GM19193 (cell line): Measurements from ENCODE around the gene OR52K2.

Experiments used
- POLR2A ChIP-seq: IDR thresholded peaks from 4 replicates; pipeline ENCODE4 v1.6.1; 2011; ENCODE audit not compliant: insufficient read depth, insufficient read length; ENCODE audit errors: extremely low read depth

Gene OR52K2

GRCh38 chr11:4448995-4449394 is at the start of gene OR52K2:
Gene OR52K2 (plus strand): TSS chr11:4449295. CDS start chr11:4449340, 45 bp downstream.
- no peak for TF ChIP-seq POLR2A

GRCh38 chr11:4416306-4416705 is 32.8 kb upstream of the OR52K2 start:
- TF ChIP-seq POLR2A = no peak

GRCh38 chr11:4416816-4417215 is 32.3 kb upstream of the OR52K2 start:
- no peak for TF ChIP-seq POLR2A

DNA sequence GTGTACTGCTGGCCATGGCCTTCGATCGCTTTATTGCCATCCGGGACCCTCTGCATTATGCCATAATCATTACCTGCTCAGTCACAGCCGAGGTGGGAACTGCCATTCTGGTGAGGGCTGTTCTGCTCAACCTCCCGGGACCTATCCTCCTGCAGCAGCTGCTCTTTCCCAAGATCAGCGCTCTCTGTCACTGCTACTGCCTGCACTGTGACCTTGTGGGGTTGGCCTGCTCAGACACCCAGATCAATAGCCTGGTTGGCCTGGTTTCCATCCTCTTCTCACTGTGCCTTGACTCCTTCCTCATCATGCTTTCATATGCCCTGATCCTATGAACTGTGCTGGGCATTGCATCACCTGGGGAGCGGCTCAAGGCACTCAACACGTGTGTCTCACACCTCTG is 30.7 kb upstream of the OR52K2 start:
- no peak for TF ChIP-seq POLR2A

DNA sequence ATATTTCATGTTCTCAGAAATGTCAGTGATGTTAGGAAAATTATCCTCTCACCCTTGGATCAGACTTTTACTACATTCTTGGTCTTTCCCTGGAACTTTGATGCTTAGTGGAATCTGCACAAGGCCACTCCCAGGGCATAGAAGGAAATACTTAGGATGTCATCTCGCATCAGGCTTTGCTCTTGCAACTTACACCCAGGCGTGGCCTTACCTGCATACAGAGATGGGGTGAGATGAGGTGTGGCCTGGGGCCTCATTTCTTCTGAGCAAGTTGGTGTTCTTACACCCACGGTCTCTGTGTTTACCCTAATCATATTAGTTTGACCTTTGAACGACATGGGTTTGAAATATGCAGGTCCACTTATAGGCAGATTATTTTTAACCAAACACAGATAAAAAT is 19.0 kb upstream of the OR52K2 start:
- TF ChIP-seq POLR2A = no peak

GRCh38 chr11:4433856-4434255 is 15.2 kb upstream of the OR52K2 start:
- TF ChIP-seq POLR2A = no peak

DNA sequence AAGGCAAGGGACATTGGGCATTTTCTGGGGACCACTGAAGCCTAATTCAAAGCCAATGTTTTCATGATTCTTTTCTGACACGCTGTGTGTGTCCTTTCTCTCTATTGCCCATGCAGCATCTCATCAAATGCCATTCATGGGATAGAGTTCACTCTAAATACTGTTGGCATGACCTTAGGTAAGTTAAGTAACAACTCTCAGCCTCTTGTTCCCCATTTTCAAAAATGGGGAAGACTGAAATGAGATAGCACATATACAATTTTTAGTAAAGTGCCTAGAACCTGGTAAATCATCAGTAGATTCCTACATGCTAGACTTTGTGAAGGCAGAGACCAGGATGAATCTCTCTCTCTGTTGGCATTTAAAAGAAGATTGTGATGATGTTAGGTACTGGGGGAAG is 12.7 kb upstream of the OR52K2 start:
- no peak for TF ChIP-seq POLR2A

GRCh38 chr11:4441515-4441914 is 7.6 kb upstream of the OR52K2 start:
- TF ChIP-seq POLR2A = no peak

DNA sequence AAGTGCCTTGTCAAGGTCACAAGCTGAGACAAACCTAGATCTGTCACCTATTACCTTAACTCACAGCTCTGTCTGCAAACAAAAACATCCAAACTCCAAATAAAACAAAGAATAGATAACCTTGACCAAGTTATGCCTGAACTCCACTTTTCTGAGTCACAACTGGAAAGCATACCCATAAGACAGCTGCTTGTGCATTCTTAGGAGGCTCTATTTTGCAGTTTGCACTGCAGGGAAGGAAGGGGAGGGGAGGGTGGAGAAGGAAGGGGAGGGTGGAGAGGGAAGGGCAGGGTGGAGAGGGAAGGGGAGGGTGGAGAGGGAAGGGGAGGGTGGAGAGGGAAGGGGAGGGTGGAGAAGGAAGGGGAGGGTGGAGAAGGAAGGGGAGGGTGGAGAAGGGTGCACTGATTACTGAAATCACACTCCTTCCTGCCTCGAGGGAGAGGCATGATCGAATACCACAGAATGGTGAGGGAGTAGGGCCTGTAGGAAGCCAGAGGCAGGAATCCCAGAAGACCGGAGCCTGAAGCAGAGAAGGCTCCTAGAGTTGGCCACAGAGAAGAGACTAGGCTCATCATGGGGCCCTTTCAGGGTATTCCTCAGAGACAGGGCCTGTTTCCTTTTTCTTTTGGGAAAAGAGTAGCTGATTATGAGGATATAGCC is 5.7 kb upstream of the OR52K2 start:
- TF ChIP-seq POLR2A = no peak

- TF ChIP-seq POLR2A = no peak
Measured at GRCh38 chr11:4453118-4453517, 4.0 kb downstream of the OR52K2 start.

DNA sequence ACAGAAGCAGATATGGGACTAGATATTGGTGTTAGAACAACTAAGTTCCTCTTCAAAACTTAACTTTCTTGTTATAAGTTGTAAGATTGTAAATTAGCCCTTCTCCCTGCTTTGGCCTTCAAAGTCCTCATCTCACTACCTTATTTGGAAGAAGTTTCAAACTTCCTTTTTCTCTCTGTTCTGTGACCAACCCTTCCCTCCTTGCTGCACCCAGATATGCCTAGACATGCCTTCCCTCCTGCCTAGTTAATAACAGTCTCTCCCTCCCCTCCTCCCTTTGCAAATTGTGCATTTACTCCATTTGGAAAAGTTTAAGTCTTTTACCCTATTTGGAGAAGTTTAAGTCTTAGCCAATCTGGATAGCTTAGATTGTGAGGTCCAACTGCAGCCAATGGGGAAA is 4.9 kb downstream of the OR52K2 start:
- TF ChIP-seq POLR2A = no peak

GRCh38 chr11:4455419-4455818 is 6.3 kb downstream of the OR52K2 start:
- no peak for TF ChIP-seq POLR2A

GRCh38 chr11:4459500-4459899 is 10.4 kb downstream of the OR52K2 start:
- no peak for TF ChIP-seq POLR2A

DNA sequence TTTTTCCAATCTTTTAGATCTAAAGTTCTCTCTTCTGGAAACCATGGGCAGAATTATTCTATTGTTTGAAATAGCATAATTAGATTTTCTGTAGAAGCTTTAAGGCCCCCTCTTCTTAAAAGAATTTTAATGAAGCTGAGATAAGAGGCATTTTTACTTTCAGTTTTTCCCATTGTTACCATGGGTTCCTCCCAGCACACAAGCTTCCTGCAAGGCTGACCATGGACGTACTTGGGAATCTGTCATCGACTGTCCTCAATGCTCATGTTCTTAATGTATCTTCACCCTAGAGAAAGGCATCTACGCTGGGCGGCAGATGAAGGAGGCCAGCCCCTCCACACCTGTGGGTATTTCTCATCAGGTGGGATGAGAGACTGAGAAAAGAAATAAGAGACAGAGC is 11.1 kb downstream of the OR52K2 start:
- TF ChIP-seq POLR2A = no peak

- TF ChIP-seq POLR2A = no peak
Measured at GRCh38 chr11:4464216-4465159, 15.4 kb downstream of the OR52K2 start.

DNA sequence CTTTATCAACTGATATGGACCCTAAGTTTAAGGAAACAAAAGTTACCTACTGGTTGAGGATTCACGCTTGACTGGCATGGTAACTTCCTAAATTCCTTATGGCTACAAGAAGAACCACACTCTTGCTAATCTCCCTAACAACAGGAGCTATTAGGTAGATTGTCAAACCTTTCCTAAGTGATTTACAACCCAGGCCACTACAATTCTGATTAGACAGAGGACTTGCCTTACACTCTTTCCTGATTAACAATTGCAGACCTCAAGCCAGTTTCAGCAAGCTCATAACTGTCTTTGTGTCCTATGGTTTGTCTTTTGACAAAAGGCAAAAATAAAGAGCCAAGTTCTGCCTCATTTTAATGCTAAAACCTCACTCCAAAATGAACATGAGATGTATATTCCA is 16.3 kb downstream of the OR52K2 start:
- TF ChIP-seq POLR2A = no peak

- TF ChIP-seq POLR2A = no peak
Measured at GRCh38 chr11:4466131-4466870, 17.2 kb downstream of the OR52K2 start.
